ENCODE data around the gene GNAT1. TPM values are rescaled to one million over a fixed set of nuclear protein-coding genes. Genes with fewer than 3 reads are reported as not detected.
"Not testable (repeated sequence)": the region's sequence is repeated elsewhere in the genome, so short reads cannot be mapped to it uniquely, and the experiment has no call there.

Gene GNAT1
- total RNA-seq, 2 experiments from 2014 or later = not detected

- peak; percentile 43 for DNase-seq
- H3K27me3 Mint-ChIP-seq = peaks cover 10% of the 10 kb centered on the region
These were observed 35.5 kb downstream of the GNAT1 start for GRCh38 chr3:50226888-50227389.

GRCh38 chr3:50227390-50228183, 36.2 kb downstream of the GNAT1 start:
- POLR2A ChIA-PET = interaction anchor here (0.9 to 1.4 kb wide), 2 partner anchors 10 to 14 kb away, joined by 3 to 4 read pairs; no protein-coding TSS in a partner anchor

More at GRCh38 chr3:50226888-50227389, 35.5 kb downstream of the GNAT1 start:
- Mint-ChIP-seq H3K36me3 (ENCODE audit: low read depth) (no peaks in the 10 kb centered on the region), H3K9me3 (no peaks in the 10 kb centered on the region), H3K4me3 (peak overlapping the region; percentile 82), H3K27ac (peak overlapping the region; percentile 91), H3K4me1 (peaks cover 35% of the 10 kb centered on the region)
- POLR2A ChIA-PET = interaction anchor here (0.7 to 1.4 kb wide), 3 partner anchors 11 to 38 kb away, joined by 3 to 5 read pairs (median 4); no protein-coding TSS in a partner anchor
- CTCF ChIA-PET = interaction anchor here (0.7 to 17.4 kb wide), 24 partner anchors 10 to 1564 kb away, joined by 3 to 212 read pairs (median 6); partner anchors contain the start of genes CELSR3, GNAI2, LSMEM2 and TUSC2

GRCh38 chr3:50228184-50228763, 36.9 kb downstream of the GNAT1 start:
- ChIA-PET POLR2A (interaction anchor here (1.4 kb wide), 1 partner anchor 13 kb away, joined by 4 read pairs; no protein-coding TSS in a partner anchor), CTCF (interaction anchor here (0.6 to 17.4 kb wide), 13 partner anchors 10 to 280 kb away, joined by 3 to 212 read pairs (median 4); partner anchors contain the start of gene TUSC2)
- Mint-ChIP-seq H3K4me3 (peak overlapping the region; percentile 82), H3K27ac (peak overlapping the region; percentile 90), H3K4me1 (peaks cover 35% of the 10 kb centered on the region)
- not testable (repeated sequence) for H3K9me3 Mint-ChIP-seq; DNase-seq; H3K36me3 Mint-ChIP-seq (ENCODE audit: low read depth); H3K27me3 Mint-ChIP-seq

More at GRCh38 chr3:50227390-50228183, 36.2 kb downstream of the GNAT1 start:
- no peaks in the 10 kb centered on the region for H3K36me3 Mint-ChIP-seq (ENCODE audit: low read depth)
- H3K27me3 Mint-ChIP-seq = peaks cover 10% of the 10 kb centered on the region
- peak overlapping the region; percentile 91 for H3K27ac Mint-ChIP-seq
- CTCF ChIA-PET = interaction anchor here (0.6 to 17.4 kb wide), 18 partner anchors 9 to 279 kb away, joined by 3 to 212 read pairs (median 7); partner anchors contain the start of genes GNAI2, LSMEM2 and TUSC2
- peak overlapping the region; percentile 82 for H3K4me3 Mint-ChIP-seq
- no peaks in the 10 kb centered on the region for H3K9me3 Mint-ChIP-seq
- peaks cover 35% of the 10 kb centered on the region for H3K4me1 Mint-ChIP-seq
- DNase-seq = peak; percentile 93

GRCh38 chr3:50229490-50229889, 38.1 kb downstream of the GNAT1 start:
- no peak for DNase-seq
- Mint-ChIP-seq H3K4me1 (peaks cover 38% of the 10 kb centered on the region), H3K27me3 (peaks cover 7% of the 10 kb centered on the region), H3K4me3 (peak overlapping the region; percentile 15), H3K27ac (no peak overlapping the region), H3K9me3 (no peaks in the 10 kb centered on the region), H3K36me3 (ENCODE audit: low read depth) (no peaks in the 10 kb centered on the region)
- ChIA-PET CTCF (interaction anchor here (0.9 to 17.4 kb wide), 5 partner anchors 17 to 46 kb away, joined by 3 to 212 read pairs (median 8); no protein-coding TSS in a partner anchor), POLR2A (no interaction called here)

- ChIA-PET POLR2A (no interaction called here), CTCF (interaction anchor here (11.1 to 17.4 kb wide), 2 partner anchors 16 to 36 kb away, joined by 175 to 212 read pairs; no protein-coding TSS in a partner anchor)
- H3K36me3 Mint-ChIP-seq (ENCODE audit: low read depth) = no peaks in the 10 kb centered on the region
- H3K27ac Mint-ChIP-seq = no peak overlapping the region
- no peak for DNase-seq
- no peak overlapping the region for H3K4me3 Mint-ChIP-seq
- peaks cover 42% of the 10 kb centered on the region for H3K4me1 Mint-ChIP-seq
- peaks cover 2% of the 10 kb centered on the region for H3K27me3 Mint-ChIP-seq
- no peaks in the 10 kb centered on the region for H3K9me3 Mint-ChIP-seq
These were observed 38.8 kb downstream of the GNAT1 start for GRCh38 chr3:50230104-50230793.

GRCh38 chr3:50230794-50231125, 39.4 kb downstream of the GNAT1 start:
- ChIA-PET POLR2A (no interaction called here), CTCF (interaction anchor here (11.1 to 17.4 kb wide), 2 partner anchors 15 to 36 kb away, joined by 175 to 212 read pairs; no protein-coding TSS in a partner anchor)
- Mint-ChIP-seq H3K36me3 (ENCODE audit: low read depth) (no peaks in the 10 kb centered on the region), H3K27ac (no peak overlapping the region), H3K27me3 (no peaks in the 10 kb centered on the region), H3K4me3 (no peak overlapping the region), H3K9me3 (no peaks in the 10 kb centered on the region), H3K4me1 (peaks cover 43% of the 10 kb centered on the region)
- DNase-seq = no peak

DNA sequence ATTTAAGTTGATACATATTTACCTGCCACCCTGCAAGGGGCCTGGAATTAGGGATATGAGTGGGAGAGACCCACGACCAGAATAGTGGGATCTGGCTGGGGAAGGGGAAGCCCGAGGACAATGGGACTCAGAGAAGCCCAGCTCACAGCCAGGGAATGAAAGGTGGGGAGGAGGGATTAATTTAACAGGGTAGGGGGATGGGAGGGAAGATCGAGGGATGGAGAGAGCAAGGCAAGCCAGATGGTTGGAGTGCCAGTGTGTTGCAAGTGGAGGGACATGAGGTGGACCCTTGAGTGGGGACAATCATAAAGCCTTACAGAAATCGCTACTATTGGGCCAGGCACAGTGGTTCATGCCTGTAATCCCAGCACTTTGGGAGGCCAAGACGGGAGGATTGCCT, 40.2 kb downstream of the GNAT1 start:
- no peak overlapping the region for H3K27ac Mint-ChIP-seq
- POLR2A ChIA-PET = no interaction called here
- H3K4me3 Mint-ChIP-seq = no peak overlapping the region
- H3K4me1 Mint-ChIP-seq = peaks cover 37% of the 10 kb centered on the region
- CTCF ChIA-PET = interaction anchor here (11.1 kb wide), 1 partner anchor 15 kb away, joined by 212 read pairs; no protein-coding TSS in a partner anchor
- DNase-seq = no peak
- H3K27me3 Mint-ChIP-seq = no peaks in the 10 kb centered on the region
- H3K9me3 Mint-ChIP-seq = no peaks in the 10 kb centered on the region
- H3K36me3 Mint-ChIP-seq (ENCODE audit: low read depth) = peaks cover 4% of the 10 kb centered on the region

DNA sequence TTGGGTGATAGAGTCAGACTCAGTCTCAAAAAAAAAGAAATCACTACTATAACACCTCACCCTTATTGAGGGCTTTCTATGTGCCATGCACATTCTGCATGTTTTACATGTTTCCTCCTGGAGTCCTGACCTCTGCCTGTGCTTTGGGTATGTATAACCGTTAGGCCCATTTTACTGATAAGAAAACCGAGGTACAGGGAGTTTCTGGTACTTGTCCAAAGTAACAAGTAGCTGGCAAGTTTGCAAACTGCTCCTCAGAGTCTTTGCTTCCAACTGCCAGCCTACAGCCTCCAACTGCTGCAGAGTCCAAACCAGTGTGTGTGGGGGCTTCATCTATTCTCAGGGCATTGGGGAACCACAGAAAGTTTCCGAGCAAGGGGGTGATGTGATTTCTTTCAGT, 40.9 kb downstream of the GNAT1 start:
- DNase-seq = no peak
- H3K27ac Mint-ChIP-seq = no peak overlapping the region
- no peaks in the 10 kb centered on the region for H3K27me3 Mint-ChIP-seq
- CTCF ChIA-PET = interaction anchor here (11.1 kb wide), 1 partner anchor 14 kb away, joined by 212 read pairs; no protein-coding TSS in a partner anchor
- POLR2A ChIA-PET = no interaction called here
- H3K4me1 Mint-ChIP-seq = peaks cover 31% of the 10 kb centered on the region
- H3K4me3 Mint-ChIP-seq = no peak overlapping the region
- H3K9me3 Mint-ChIP-seq = no peaks in the 10 kb centered on the region
- H3K36me3 Mint-ChIP-seq (ENCODE audit: low read depth) = peaks cover 11% of the 10 kb centered on the region

GRCh38 chr3:50233176-50233575, 41.8 kb downstream of the GNAT1 start:
- Mint-ChIP-seq H3K4me3 (no peak overlapping the region), H3K36me3 (ENCODE audit: low read depth) (peaks cover 20% of the 10 kb centered on the region), H3K27me3 (no peaks in the 10 kb centered on the region), H3K9me3 (no peaks in the 10 kb centered on the region), H3K27ac (no peak overlapping the region), H3K4me1 (peaks cover 29% of the 10 kb centered on the region)
- ChIA-PET POLR2A (no interaction called here), CTCF (interaction anchor here (0.6 to 11.1 kb wide), 3 partner anchors 13 to 310 kb away, joined by 4 to 212 read pairs (median 17); no protein-coding TSS in a partner anchor)
- no peak for DNase-seq

DNA sequence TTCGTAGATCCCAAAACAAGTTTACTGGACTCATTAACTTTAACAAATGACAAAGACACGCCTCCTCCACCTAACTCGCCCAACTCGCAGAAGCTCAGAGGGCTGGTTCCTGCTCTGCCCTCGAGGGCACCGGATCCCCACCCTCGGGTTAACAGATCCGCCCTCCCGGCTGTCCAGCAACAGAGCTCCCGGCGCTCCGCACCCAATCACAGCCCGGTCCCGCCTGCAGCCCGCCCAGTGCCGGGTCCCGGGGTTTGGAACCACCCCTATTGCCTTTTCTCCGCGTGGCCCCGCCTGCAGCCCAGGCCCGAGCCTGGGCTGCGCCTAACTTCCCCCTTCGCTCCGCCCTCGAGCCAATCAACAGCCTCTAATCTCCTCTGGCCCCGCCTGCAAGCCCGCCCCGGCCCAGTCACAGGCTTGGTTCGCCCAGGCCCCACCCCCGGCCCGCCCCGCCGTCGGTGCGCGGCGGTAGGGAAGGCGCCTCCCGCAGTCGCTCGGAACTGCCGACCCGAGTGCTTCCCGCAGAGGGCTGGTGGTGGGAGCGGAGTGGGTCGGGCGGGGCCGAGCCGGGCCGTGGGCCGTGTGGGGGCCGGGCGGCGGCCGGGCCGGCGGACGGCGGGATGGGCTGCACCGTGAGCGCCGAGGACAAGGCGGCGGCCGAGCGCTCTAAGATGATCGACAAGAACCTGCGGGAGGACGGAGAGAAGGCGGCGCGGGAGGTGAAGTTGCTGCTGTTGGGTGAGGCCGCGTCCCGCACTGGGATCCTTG, 44.5 kb downstream of the GNAT1 start, which contains the start of gene GNAI2:
GNAI2 (plus strand) TSS at position 489 of the 768 bp plus-strand sequence; CDS start at position 621, 132 bp downstream.
- DNase-seq = peak; percentile 99
- Mint-ChIP-seq H3K4me1 (peaks cover 42% of the 10 kb centered on the region), H3K9me3 (no peaks in the 10 kb centered on the region), H3K27me3 (no peaks in the 10 kb centered on the region), H3K27ac (peak within 1 kb of the TSS; percentile 97), H3K36me3 (ENCODE audit: low read depth) (peaks cover 39% of the 10 kb centered on the region), H3K4me3 (peak within 1 kb of the TSS; percentile 93)
- CTCF ChIA-PET = interaction anchor here (0.7 to 4.3 kb wide), 12 partner anchors 9 to 101 kb away, joined by 3 to 42 read pairs (median 4); partner anchors contain the start of genes HYAL3 and NAA80
- POLR2A ChIA-PET = interaction anchor here (0.6 to 2.0 kb wide), 3 partner anchors 11 to 66 kb away, joined by 3 to 8 read pairs (median 5); no protein-coding TSS in a partner anchor

- Mint-ChIP-seq H3K36me3 (ENCODE audit: low read depth) (peaks cover 44% of the 10 kb centered on the region), H3K4me3 (peak overlapping the region; percentile 93)
These were observed 45.2 kb downstream of the GNAT1 start for GRCh38 chr3:50236484-50237132.

More at GRCh38 chr3:50236484-50237132, 45.2 kb downstream of the GNAT1 start:
- Mint-ChIP-seq H3K9me3 (no peaks in the 10 kb centered on the region), H3K27me3 (no peaks in the 10 kb centered on the region), H3K4me1 (peaks cover 48% of the 10 kb centered on the region), H3K27ac (peak overlapping the region; percentile 97)
- DNase-seq = no peak
- ChIA-PET POLR2A (interaction anchor here (2.0 kb wide), 1 partner anchor 10 kb away, joined by 8 read pairs; no protein-coding TSS in a partner anchor), CTCF (interaction anchor here (0.9 to 4.3 kb wide), 9 partner anchors 10 to 101 kb away, joined by 3 to 42 read pairs (median 5); partner anchors contain the start of genes HYAL3 and NAA80)
